Fibroblast of the conjunctiva (primary cell): ENCODE results near the gene CCDC187.
"Not testable (repeated sequence)": the region's sequence is repeated elsewhere in the genome, so short reads cannot be mapped to it uniquely, and the experiment has no call there.

Experiments used
- DNase-seq: peaks from one replicate; pipeline ENCODE4 v3.0.0-alpha.2; 2010; ENCODE audit warnings: low read depth

The CCDC187 gene

GRCh38 chr9:136266641-136267040 is 37.3 kb downstream of the CCDC187 start:
- DNase-seq, result not testable (repeated sequence)

GRCh38 chr9:136265561-136266355 is 38.1 kb downstream of the CCDC187 start:
- DNase-seq, result no peak

GRCh38 chr9:136264441-136265405 is 39.2 kb downstream of the CCDC187 start:
- DNase-seq, result no peak

GRCh38 chr9:136264031-136264430 is 39.9 kb downstream of the CCDC187 start:
- no peak for DNase-seq

- DNase-seq, result no peak
Observed at GRCh38 chr9:136262671-136263178, 41.2 kb downstream of the CCDC187 start.

- no peak for DNase-seq
Observed at GRCh38 chr9:136261686-136262430, 42.0 kb downstream of the CCDC187 start.

- no peak for DNase-seq
Observed at GRCh38 chr9:136260936-136261472, 42.9 kb downstream of the CCDC187 start.

GRCh38 chr9:136260521-136260920 is 43.4 kb downstream of the CCDC187 start:
- DNase-seq, result no peak

GRCh38 chr9:136259836-136260235 is 44.1 kb downstream of the CCDC187 start:
- DNase-seq, result no peak

GRCh38 chr9:136259517-136259813 is 44.4 kb downstream of the CCDC187 start:
- DNase-seq, result no peak

- DNase-seq, result no peak
Observed at GRCh38 chr9:136258786-136259516, 44.9 kb downstream of the CCDC187 start.

GRCh38 chr9:136258299-136258625 is 45.6 kb downstream of the CCDC187 start:
- DNase-seq, result no peak

GRCh38 chr9:136257381-136258298 is 46.3 kb downstream of the CCDC187 start:
- no peak for DNase-seq

GRCh38 chr9:136255896-136256890 is 47.7 kb downstream of the CCDC187 start:
- no peak for DNase-seq

GRCh38 chr9:136255166-136255538 is 48.7 kb downstream of the CCDC187 start:
- peak; percentile 43 for DNase-seq

- no peak for DNase-seq
Observed at GRCh38 chr9:136254381-136255165, 49.3 kb downstream of the CCDC187 start.

- no peak for DNase-seq
Observed at GRCh38 chr9:136253246-136254130, 50.4 kb downstream of the CCDC187 start.
